ENCODE measurements around the gene CMSS1. TPM values are rescaled to one million over a fixed set of nuclear protein-coding genes. Genes with fewer than 3 reads are reported as not detected.

The CMSS1 gene
- polyA plus RNA-seq, 2 of the 4 experiments (the other 2 are of a cell fraction) = 61.1 to 62.9 TPM

GRCh38 chr3:99980606-99981005 lies 162.9 kb downstream of the CMSS1 start:
- Histone ChIP-seq H3K27ac (no peak overlapping the region), H3K9me3 (no peaks in the 10 kb centered on the region), H3K4me1 (no peaks in the 10 kb centered on the region), H3K4me3 (no peak overlapping the region), H3K4me2 (no peak overlapping the region)
- ATAC-seq (no peak), DNase-seq (ENCODE audit: low read depth in 1 of 2, low spot score in 1 of 2) (no peak), FAIRE-seq (no peak)
- no peak for TF ChIP-seq USF2 (IDR thresholded peaks at IDR 0.05)
- no peak for TF ChIP-seq KDM1A (IDR thresholded peaks at IDR 0.05; ENCODE audit: low read depth)
- no peak for TF ChIP-seq EHMT2 (IDR thresholded peaks at IDR 0.05; ENCODE audit: low read depth)
- TF ChIP-seq NR3C1 (IDR thresholded peaks at IDR 0.05) = no peak
- ChIA-PET POLR2A (no interaction called here), CTCF (interaction anchor here (1.4 kb wide), 1 partner anchor 8 kb away, joined by 4 read pairs; no protein-coding TSS in a partner anchor)
- WGBS (ENCODE audit: missing lambda C conversion rate) = 93% methylated on average over 3 of the region's 3 CpGs

DNA sequence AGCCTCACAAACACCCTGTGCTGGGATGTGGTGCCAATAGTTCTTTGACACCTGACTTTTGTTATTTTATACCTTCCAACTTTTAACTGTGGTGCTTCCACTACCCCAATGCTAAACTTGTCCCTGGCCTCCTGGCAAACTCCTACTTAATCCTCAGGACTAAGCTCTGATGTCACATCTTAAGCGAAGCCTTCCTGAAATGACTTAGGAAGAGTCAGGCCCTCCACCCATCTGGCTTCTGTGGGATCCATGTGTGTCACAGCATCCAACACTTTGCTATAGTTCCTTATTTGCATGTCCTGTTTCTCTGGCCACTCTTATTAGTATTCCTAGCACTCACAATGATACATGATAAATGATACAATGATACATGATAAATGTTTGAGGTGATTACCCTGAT lies 163.5 kb downstream of the CMSS1 start:
- H3K4me2 ChIP-seq = no peak overlapping the region
- TF ChIP-seq ZFP36 (IDR thresholded peaks at IDR 0.05; ENCODE audit: borderline replicate concordance, partially characterized antibody) (no peak), GATA3 (IDR thresholded peaks at IDR 0.05; ENCODE audit: borderline replicate concordance) (no peak), PBX3 (IDR thresholded peaks at IDR 0.05) (no peak), POLR2A (IDR thresholded peaks at IDR 0.05; ENCODE audit: low read length) (no peak), JUN (IDR thresholded peaks at IDR 0.05) (no peak), E2F6 (IDR thresholded peaks at IDR 0.05; ENCODE audit: borderline replicate concordance, low read depth) (no peak)
- WGBS (ENCODE audit: missing lambda C conversion rate) = 92% methylated on average over 1 of the region's 1 CpG
- no peak for ATAC-seq
- CTCF ChIA-PET = interaction anchor here (1.4 kb wide), 1 partner anchor 8 kb away, joined by 4 read pairs; no protein-coding TSS in a partner anchor
- POLR2A ChIA-PET = no interaction called here
- DNase-seq (ENCODE audit: low read depth in 1 of 2, low spot score in 1 of 2) = no peak
- no peak overlapping the region for H3K4me3 ChIP-seq
- no peaks in the 10 kb centered on the region for H3K9me3 ChIP-seq
- H3K27ac ChIP-seq = no peak overlapping the region
- FAIRE-seq = no peak
- H3K4me1 ChIP-seq = no peaks in the 10 kb centered on the region

DNA sequence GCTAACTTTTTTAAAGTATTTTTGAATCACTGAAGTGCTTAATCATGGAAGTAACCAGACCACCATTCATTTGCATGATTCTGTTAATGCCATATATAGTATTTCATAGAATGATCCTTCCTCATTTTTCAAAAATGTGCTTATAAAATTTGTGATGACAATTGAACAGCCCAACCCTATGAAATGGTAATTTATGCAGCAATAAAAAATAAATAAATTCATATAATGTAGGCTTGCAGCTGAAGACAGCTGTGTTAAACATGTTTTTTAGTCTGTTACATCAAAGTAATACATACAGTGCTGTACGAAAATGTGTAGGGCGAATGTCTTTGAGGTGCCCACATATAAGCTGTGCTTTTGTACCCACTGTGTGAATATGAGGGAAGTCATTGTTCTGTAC lies 165.0 kb downstream of the CMSS1 start:
- Histone ChIP-seq H3K9me3 (no peaks in the 10 kb centered on the region), H3K4me3 (no peak overlapping the region), H3K4me1 (no peaks in the 10 kb centered on the region), H3K4me2 (no peak overlapping the region), H3K27ac (no peak overlapping the region)
- 81% methylated on average over 2 of the region's 2 CpGs for WGBS (ENCODE audit: missing lambda C conversion rate)
- CTCF ChIA-PET = interaction anchor here (1.2 kb wide), 1 partner anchor 151 kb away, joined by 4 read pairs; no protein-coding TSS in a partner anchor
- FAIRE-seq (no peak), ATAC-seq (no peak), DNase-seq (ENCODE audit: low read depth in 1 of 2, low spot score in 1 of 2) (no peak)
- POLR2A ChIA-PET = no interaction called here
- TF ChIP-seq E2F6 (IDR thresholded peaks at IDR 0.05; ENCODE audit: borderline replicate concordance, low read depth) = no peak
- TF ChIP-seq, protein P1, sequence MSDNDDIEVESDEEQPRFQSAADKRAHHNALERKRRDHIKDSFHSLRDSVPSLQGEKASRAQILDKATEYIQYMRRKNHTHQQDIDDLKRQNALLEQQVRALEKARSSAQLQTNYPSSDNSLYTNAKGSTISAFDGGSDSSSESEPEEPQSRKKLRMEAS (IDR thresholded peaks at IDR 0.05) = no peak
- no peak for TF ChIP-seq BHLHE40 (IDR thresholded peaks at IDR 0.05; ENCODE audit: low read depth, low read length)
- no peak for TF ChIP-seq HOXB13 (CRISPR knock-in tag; IDR thresholded peaks at IDR 0.05; ENCODE audit: low read depth)
- no peak for TF ChIP-seq HEYL (CRISPR knock-in tag; IDR thresholded peaks at IDR 0.05)
- TF ChIP-seq GATA3 (IDR thresholded peaks at IDR 0.05; ENCODE audit: borderline replicate concordance) = no peak
- TF ChIP-seq, protein P2, sequence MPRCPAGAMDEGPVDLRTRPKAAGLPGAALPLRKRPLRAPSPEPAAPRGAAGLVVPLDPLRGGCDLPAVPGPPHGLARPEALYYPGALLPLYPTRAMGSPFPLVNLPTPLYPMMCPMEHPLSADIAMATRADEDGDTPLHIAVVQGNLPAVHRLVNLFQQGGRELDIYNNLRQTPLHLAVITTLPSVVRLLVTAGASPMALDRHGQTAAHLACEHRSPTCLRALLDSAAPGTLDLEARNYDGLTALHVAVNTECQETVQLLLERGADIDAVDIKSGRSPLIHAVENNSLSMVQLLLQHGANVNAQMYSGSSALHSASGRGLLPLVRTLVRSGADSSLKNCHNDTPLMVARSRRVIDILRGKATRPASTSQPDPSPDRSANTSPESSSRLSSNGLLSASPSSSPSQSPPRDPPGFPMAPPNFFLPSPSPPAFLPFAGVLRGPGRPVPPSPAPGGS (IDR thresholded peaks at IDR 0.05) = no peak
- no peak for TF ChIP-seq USF2 (IDR thresholded peaks at IDR 0.05)
- TF ChIP-seq HOXA7 (CRISPR knock-in tag; IDR thresholded peaks at IDR 0.05) = no peak
- TF ChIP-seq EP300 (IDR thresholded peaks at IDR 0.05) = no peak
- TF ChIP-seq RCOR1 (IDR thresholded peaks at IDR 0.05; ENCODE audit: low read depth, low read length) = no peak
- TF ChIP-seq FOSL2 (IDR thresholded peaks at IDR 0.05) = no peak
- TF ChIP-seq FOSL2 (CRISPR knock-in tag; IDR thresholded peaks at IDR 0.05) = no peak
- no peak for TF ChIP-seq HOXB5 (CRISPR knock-in tag; IDR thresholded peaks at IDR 0.05)
- TF ChIP-seq NPAS2 (CRISPR knock-in tag; IDR thresholded peaks at IDR 0.05; ENCODE audit: borderline replicate concordance) = no peak
- no peak for TF ChIP-seq HDAC2 (IDR thresholded peaks at IDR 0.05)
- TF ChIP-seq PHF8 (IDR thresholded peaks at IDR 0.05; ENCODE audit: borderline replicate concordance, low read depth) = no peak
- TF ChIP-seq, protein P3, sequence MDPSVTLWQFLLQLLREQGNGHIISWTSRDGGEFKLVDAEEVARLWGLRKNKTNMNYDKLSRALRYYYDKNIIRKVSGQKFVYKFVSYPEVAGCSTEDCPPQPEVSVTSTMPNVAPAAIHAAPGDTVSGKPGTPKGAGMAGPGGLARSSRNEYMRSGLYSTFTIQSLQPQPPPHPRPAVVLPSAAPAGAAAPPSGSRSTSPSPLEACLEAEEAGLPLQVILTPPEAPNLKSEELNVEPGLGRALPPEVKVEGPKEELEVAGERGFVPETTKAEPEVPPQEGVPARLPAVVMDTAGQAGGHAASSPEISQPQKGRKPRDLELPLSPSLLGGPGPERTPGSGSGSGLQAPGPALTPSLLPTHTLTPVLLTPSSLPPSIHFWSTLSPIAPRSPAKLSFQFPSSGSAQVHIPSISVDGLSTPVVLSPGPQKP (IDR thresholded peaks at IDR 0.05; ENCODE audit: low read depth, low read length) = no peak
- TF ChIP-seq CEBPB (IDR thresholded peaks at IDR 0.05) = no peak
- no peak for TF ChIP-seq ZC3H11A (IDR thresholded peaks at IDR 0.05)
- TF ChIP-seq SREBF2 (IDR thresholded peaks at IDR 0.05) = no peak

All from A549 (cell line).